Measurements from ENCODE around the gene PRMT9. TPM values are rescaled to one million over a fixed set of nuclear protein-coding genes. Genes with fewer than 3 reads are reported as not detected.

Gene PRMT9
- polyA plus RNA-seq, 4 donors, result 22.9 to 33.3 (median 26.6) TPM

Other genes with a start within 250 kb of the PRMT9 start
- 10 to 100 TPM; 76.2 to 98.4 (median 88.7) TPM for gene EDNRA, start 203.1 kb downstream of the PRMT9 start, polyA plus RNA-seq (ENCODE audit: insufficient read length in 4 of 4)
- 10 to 100 TPM; 43.6 to 55.7 (median 53.5) TPM for gene TMEM184C, start 66.8 kb downstream of the PRMT9 start, polyA plus RNA-seq (ENCODE audit: insufficient read length in 4 of 4)
- gene ARHGAP10, start 47.9 kb upstream of the PRMT9 start, polyA plus RNA-seq (ENCODE audit: insufficient read length in 4 of 4), result 10 to 100 TPM; 18.3 to 20.9 (median 19.5) TPM